Gastroesophageal sphincter (tissue), 4 donors: ENCODE measurements around the gene VPS11. TPM values are rescaled to one million over a fixed set of nuclear protein-coding genes. Genes with fewer than 3 reads are reported as not detected.

Experiments
- ATAC-seq: fragments of 150-250 bp; one replicate; pipeline ENCODE4 v1.9.1; 2016; ENCODE audit warnings: mild to moderate bottlenecking, moderate library complexity
- H3K27ac ChIP-seq, 4 donors: fragments of 200-600 bp; sonication (generic) in 3 of 4; 1 replicate in 3 of 4; 2 replicates in 1 of 4; pipeline ENCODE4 v1.5.1; 2016 to 2019
- H3K27me3 ChIP-seq: fragments of 200-600 bp; sonication (generic); one replicate; pipeline ENCODE4 v1.5.1; 2019
- H3K36me3 ChIP-seq, 2 donors: fragments of 200-600 bp; sonication (generic); one replicate each; pipeline ENCODE4 v1.5.1; 2019; ENCODE audit warnings: control low read depth in 1 of 2
- H3K4me1 ChIP-seq, 3 donors: fragments of 200-600 bp; sonication (generic); 1 replicate in 2 of 3; 2 replicates in 1 of 3; pipeline ENCODE4 v1.5.1; 2016 to 2019; ENCODE audit warnings: control low read depth in 2 of 3
- H3K4me3 ChIP-seq, 2 donors: fragments of 200-600 bp; sonication (generic); one replicate each; pipeline ENCODE4 v1.5.1; 2019; ENCODE audit warnings: mild to moderate bottlenecking in 1 of 2, moderate library complexity in 1 of 2
- H3K9me3 ChIP-seq, 3 donors: fragments of 200-600 bp; sonication (generic); one replicate each; pipeline ENCODE4 v1.5.1; 2017 to 2019; ENCODE audit warnings: control low read depth in 2 of 3
- CTCF ChIP-seq, 4 experiments: fragments of 200-600 bp in 2 of 4; fragments of 450-650 bp in 2 of 4; sonication (generic) in 1 of 4; IDR thresholded peaks; one replicate each; pipeline ENCODE4 v1.5.1; 2017 to 2019; ENCODE audit warnings: antibody characterized with exemption in 4 of 4, mild to moderate bottlenecking in 2 of 4, moderate library complexity in 2 of 4
- EP300 ChIP-seq: sonication (generic); formaldehyde crosslinking; IDR thresholded peaks from one replicate; pipeline ENCODE4 v1.6.1; 2017; ENCODE audit warnings: antibody characterized with exemption, mild to moderate bottlenecking
- POLR2A ChIP-seq, 2 donors: fragments of 450-650 bp; IDR thresholded peaks; one replicate each; pipeline ENCODE4 v1.6.1; 2017; ENCODE audit warnings: antibody characterized with exemption in 2 of 2, mild to moderate bottlenecking in 2 of 2, moderate library complexity in 1 of 2
- POLR2AphosphoS5 ChIP-seq: sonication (generic); formaldehyde crosslinking; IDR thresholded peaks from one replicate; pipeline ENCODE4 v1.6.1; 2017; ENCODE audit warnings: antibody characterized with exemption
- WGBS, 2 donors: methylation state at CpG; one replicate each; pipeline ENCODE4 v1.1.5; 2018; ENCODE audit warnings: low coverage in 1 of 2; 5-methylcytosine and 5-hydroxymethylcytosine counted together
- total RNA-seq, 4 donors: library from RNA; depleted of rRNA; stranded (reverse); fragments of >200 nt; gene quantifications; one replicate each; pipeline ENCODE4 v1.1.0, GENCODE V29; 2016

VPS11 gene
- total RNA-seq, 4 donors from 2014 or later: 23.9 to 45.6 (median 35.8) TPM

GRCh38 chr11:119108146-119108856, 40.7 kb downstream of the VPS11 start:
- Histone ChIP-seq H3K4me3 (peak overlapping the region; percentile 92 to 100), H3K4me1 (peaks cover 0 to 48% (median 13%) of the 10 kb centered on the region in 3 donors), H3K9me3 (no peaks in the 10 kb centered on the region), H3K27me3 (no peaks in the 10 kb centered on the region), H3K36me3 (peaks cover 0 to 29% of the 10 kb centered on the region in 2 donors), H3K27ac (peak overlapping the region in 3 of 4 donors; percentile 84 to 86 (median 86))
- ATAC-seq: no peak
- TF ChIP-seq POLR2AphosphoS5 (no peak), EP300 (no peak)
- whole genome bisulfite sequencing, 2 donors: 0% methylated on average over 2 of the region's 8 CpGs; no CpG with 5 or more reads in 1 of the 2 donors

- TF ChIP-seq POLR2A (IDR thresholded peaks at IDR 0.05) (no peak), EP300 (no peak), CTCF (IDR thresholded peaks at IDR 0.05) (no peak), POLR2AphosphoS5 (no peak)
- no peaks in the 10 kb centered on the region for H3K27me3 ChIP-seq
- peaks cover 0 to 35% of the 10 kb centered on the region in 2 donors for H3K36me3 ChIP-seq
- H3K9me3 ChIP-seq: no peaks in the 10 kb centered on the region
- H3K27ac ChIP-seq: peak overlapping the region in 2 of 4 donors; percentile 84 to 86
- peak overlapping the region in 1 of 2 donors; percentile 100 for H3K4me3 ChIP-seq
- WGBS, 2 donors: 80% methylated on average over 2 of the region's 2 CpGs; no CpG with 5 or more reads in 1 of the 2 donors
- peaks cover 0 to 42% (median 12%) of the 10 kb centered on the region in 3 donors for H3K4me1 ChIP-seq
- ATAC-seq: no peak
Measured at GRCh38 chr11:119108857-119109221, 41.2 kb downstream of the VPS11 start.

- Histone ChIP-seq H3K27ac (no peak overlapping the region), H3K27me3 (no peaks in the 10 kb centered on the region), H3K36me3 (peaks cover 0 to 45% of the 10 kb centered on the region in 2 donors), H3K4me3 (no peak overlapping the region), H3K9me3 (no peaks in the 10 kb centered on the region), H3K4me1 (peaks cover 0 to 40% (median 12%) of the 10 kb centered on the region in 3 donors)
- no CpG with 5 or more reads among the region's 3 CpGs for WGBS, 2 donors
- no peak for TF ChIP-seq CTCF (IDR thresholded peaks at IDR 0.05)
- TF ChIP-seq EP300: no peak
- TF ChIP-seq POLR2AphosphoS5: no peak
- TF ChIP-seq POLR2A (IDR thresholded peaks at IDR 0.05): no peak
- ATAC-seq: no peak
Measured at GRCh38 chr11:119109843-119110242, 42.2 kb downstream of the VPS11 start.

DNA sequence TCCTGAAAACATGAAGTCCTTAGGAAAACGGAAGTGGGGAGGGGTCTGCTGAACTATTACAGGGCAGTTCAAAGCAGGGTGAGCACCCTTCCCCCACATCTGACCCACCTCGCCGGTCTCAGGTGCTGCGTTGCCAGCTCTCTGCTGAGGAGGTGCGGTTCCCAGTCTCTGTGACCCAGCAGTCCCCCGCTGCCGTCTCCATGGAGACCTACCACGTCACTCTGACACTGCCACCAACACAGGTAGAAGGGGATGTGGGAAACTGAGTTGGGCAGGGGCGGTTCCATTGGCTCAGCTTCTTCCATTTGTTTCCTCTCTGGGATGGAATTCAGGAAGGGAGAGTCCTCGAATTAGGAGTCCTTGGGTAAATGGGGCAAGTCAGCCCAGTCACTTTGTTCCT, 42.8 kb downstream of the VPS11 start:
- Histone ChIP-seq H3K4me1 (peaks cover 0 to 40% (median 12%) of the 10 kb centered on the region in 3 donors), H3K4me3 (no peak overlapping the region), H3K36me3 (peaks cover 0 to 51% of the 10 kb centered on the region in 2 donors), H3K27me3 (no peaks in the 10 kb centered on the region), H3K27ac (no peak overlapping the region), H3K9me3 (no peaks in the 10 kb centered on the region)
- TF ChIP-seq POLR2AphosphoS5 (no peak), CTCF (IDR thresholded peaks at IDR 0.05) (no peak), EP300 (no peak), POLR2A (IDR thresholded peaks at IDR 0.05) (no peak)
- WGBS, 2 donors: 80 to 83% methylated on average over 1 of the region's 10 CpGs
- no peak for ATAC-seq

GRCh38 chr11:119111361-119111925, 43.8 kb downstream of the VPS11 start:
- 80 to 88% methylated on average over 2 to 8 of the region's 11 CpGs for WGBS, 2 donors
- Histone ChIP-seq H3K27ac (no peak overlapping the region), H3K4me1 (peaks cover 0 to 32% (median 10%) of the 10 kb centered on the region in 3 donors), H3K4me3 (no peak overlapping the region), H3K27me3 (no peaks in the 10 kb centered on the region), H3K36me3 (peaks cover 0 to 61% of the 10 kb centered on the region in 2 donors), H3K9me3 (no peaks in the 10 kb centered on the region)
- TF ChIP-seq POLR2A (IDR thresholded peaks at IDR 0.05) (no peak), EP300 (no peak), CTCF (IDR thresholded peaks at IDR 0.05) (no peak)
- no peak for ATAC-seq
